ENCODE data around the gene SLC46A1.

Gene SLC46A1

GRCh38 chr17:28379814-28380801 lies 25.9 kb downstream of the SLC46A1 start:
- no peak for DNase-seq

- DNase-seq, result no peak
Measured at GRCh38 chr17:28372945-28373274, 33.1 kb downstream of the SLC46A1 start.

- DNase-seq, result peak; percentile 18
Measured at GRCh38 chr17:28372203-28372944, 33.6 kb downstream of the SLC46A1 start.

- DNase-seq, result peak; percentile 69
Measured at GRCh38 chr17:28371245-28372202, 34.5 kb downstream of the SLC46A1 start, which contains the start of gene SARM1. Gene SARM1, plus strand, starts transcription at chr17:28371694. Its CDS starts 339 bp downstream, at chr17:28372033.

GRCh38 chr17:28370744-28371103 lies 35.3 kb downstream of the SLC46A1 start:
- no peak for DNase-seq

- no peak for DNase-seq
Measured at GRCh38 chr17:28370035-28370743, 35.8 kb downstream of the SLC46A1 start, which contains the start of gene VTN. Gene VTN, minus strand, starts transcription at chr17:28370307. Its CDS starts 104 bp downstream, at chr17:28370203.

GRCh38 chr17:28369684-28370034 lies 36.4 kb downstream of the SLC46A1 start:
- no peak for DNase-seq

- DNase-seq, result no peak
Measured at GRCh38 chr17:28368915-28369683, 36.9 kb downstream of the SLC46A1 start.

- DNase-seq, result no peak
Measured at GRCh38 chr17:28368306-28368831, 37.6 kb downstream of the SLC46A1 start.

- DNase-seq, result no peak
Measured at GRCh38 chr17:28367641-28368305, 38.2 kb downstream of the SLC46A1 start.

GRCh38 chr17:28366605-28367004 lies 39.4 kb downstream of the SLC46A1 start:
- no peak for DNase-seq

GRCh38 chr17:28365487-28365886 lies 40.5 kb downstream of the SLC46A1 start:
- DNase-seq, result no peak

GRCh38 chr17:28364665-28365363 lies 41.2 kb downstream of the SLC46A1 start, which contains the start of gene SEBOX:
Gene SEBOX, minus strand, starts transcription at chr17:28365199. Its CDS starts 48 bp downstream, at chr17:28365151.
- DNase-seq, result no peak

- DNase-seq, result no peak
Measured at GRCh38 chr17:28363776-28364650, 42.0 kb downstream of the SLC46A1 start.

GRCh38 chr17:28363186-28363585 lies 42.8 kb downstream of the SLC46A1 start:
- no peak for DNase-seq

GRCh38 chr17:28357901-28358197 lies 48.2 kb downstream of the SLC46A1 start:
- DNase-seq, result no peak

GRCh38 chr17:28357061-28357900 lies 48.7 kb downstream of the SLC46A1 start, which contains the start of gene POLDIP2:
Gene POLDIP2, minus strand, starts transcription at chr17:28357527. Its CDS starts 79 bp downstream, at chr17:28357448.
- DNase-seq, result peak; percentile 97

- DNase-seq, result no peak
Measured at GRCh38 chr17:28350271-28350670, 55.7 kb downstream of the SLC46A1 start.
